IMR-90 (cell line): Measurements from ENCODE around the gene KL.

Experiments used
- BHLHE40 ChIP-seq: fragments of 150-350 bp; IDR thresholded peaks from 2 replicates; pipeline ENCODE4 v1.6.1; 2016; ENCODE audit warnings: mild to moderate bottlenecking, low read depth, low read length
- NFE2L2 ChIP-seq: fragments of 150-350 bp; IDR thresholded peaks from 2 replicates; pipeline ENCODE4 v1.6.1; 2016; ENCODE audit warnings: low read depth, mild to moderate bottlenecking, low read length
- POLR2A ChIP-seq: IDR thresholded peaks from 2 replicates; pipeline ENCODE4 v1.6.1; 2012; ENCODE audit warnings: mild to moderate bottlenecking, low read depth, low read length
- RAD21 ChIP-seq: IDR thresholded peaks from 2 replicates; pipeline ENCODE4 v1.6.1; 2012; ENCODE audit warnings: low read length, improper control_type of control experiment
- RFX5 ChIP-seq: IDR thresholded peaks from 2 replicates; pipeline ENCODE4 v1.8.0; 2012; ENCODE audit warnings: low read depth, mild to moderate bottlenecking, low read length, moderate library complexity
- TF ChIP-seq, protein P1 (sequence below): conservative IDR thresholded peaks from 2 replicates; pipeline ENCODE4 v1.5.1; 2012; ENCODE audit warnings: mild to moderate bottlenecking, low read depth, low read length, improper control_type of control experiment

DNA sequence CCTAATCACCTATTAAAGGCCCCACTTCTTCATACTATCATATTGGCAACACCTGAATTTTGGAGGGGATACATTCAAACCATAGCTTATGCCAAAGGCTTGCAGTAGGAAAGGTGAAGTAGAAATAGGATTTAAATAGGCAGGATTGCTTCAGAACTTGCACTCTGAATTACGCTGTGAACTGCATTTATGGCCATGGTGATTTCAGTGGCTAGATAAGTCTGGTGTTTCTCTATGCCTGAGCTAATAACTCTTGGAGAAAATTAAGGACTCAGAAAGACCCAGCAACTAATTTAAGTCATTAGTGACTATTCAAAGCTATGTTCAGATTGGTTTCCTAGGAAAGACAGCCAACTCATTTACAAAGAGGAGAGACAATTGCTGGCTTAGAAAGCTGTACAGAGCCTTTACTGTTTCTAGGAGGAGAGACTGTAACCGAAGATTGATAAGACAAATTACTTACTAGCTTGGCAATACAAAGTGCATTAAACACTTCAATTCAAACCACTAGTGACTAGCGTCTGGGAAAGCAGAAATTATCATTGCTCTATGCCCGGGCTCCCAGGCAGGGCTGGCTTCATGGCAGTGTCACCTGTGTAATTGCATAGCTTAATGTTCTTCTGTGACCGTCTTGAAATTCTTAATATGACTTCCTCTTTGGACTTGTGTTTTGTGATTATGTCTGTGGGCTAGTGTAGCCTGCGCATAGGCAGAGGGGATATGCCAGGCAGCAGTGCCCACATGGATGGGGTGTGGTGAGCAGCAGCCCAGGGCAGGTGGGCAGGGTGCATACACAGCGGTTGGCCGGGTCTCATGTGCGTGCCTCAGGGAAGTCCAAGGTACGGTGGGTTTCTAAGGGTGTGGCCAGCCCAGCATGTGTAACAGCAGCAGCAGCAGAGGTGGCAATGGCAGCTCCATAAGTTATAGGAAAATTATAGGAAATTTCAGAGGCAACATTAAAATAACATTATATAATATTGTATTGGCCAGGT lies 60.1 kb downstream of the KL start:
- TF ChIP-seq, protein P1, sequence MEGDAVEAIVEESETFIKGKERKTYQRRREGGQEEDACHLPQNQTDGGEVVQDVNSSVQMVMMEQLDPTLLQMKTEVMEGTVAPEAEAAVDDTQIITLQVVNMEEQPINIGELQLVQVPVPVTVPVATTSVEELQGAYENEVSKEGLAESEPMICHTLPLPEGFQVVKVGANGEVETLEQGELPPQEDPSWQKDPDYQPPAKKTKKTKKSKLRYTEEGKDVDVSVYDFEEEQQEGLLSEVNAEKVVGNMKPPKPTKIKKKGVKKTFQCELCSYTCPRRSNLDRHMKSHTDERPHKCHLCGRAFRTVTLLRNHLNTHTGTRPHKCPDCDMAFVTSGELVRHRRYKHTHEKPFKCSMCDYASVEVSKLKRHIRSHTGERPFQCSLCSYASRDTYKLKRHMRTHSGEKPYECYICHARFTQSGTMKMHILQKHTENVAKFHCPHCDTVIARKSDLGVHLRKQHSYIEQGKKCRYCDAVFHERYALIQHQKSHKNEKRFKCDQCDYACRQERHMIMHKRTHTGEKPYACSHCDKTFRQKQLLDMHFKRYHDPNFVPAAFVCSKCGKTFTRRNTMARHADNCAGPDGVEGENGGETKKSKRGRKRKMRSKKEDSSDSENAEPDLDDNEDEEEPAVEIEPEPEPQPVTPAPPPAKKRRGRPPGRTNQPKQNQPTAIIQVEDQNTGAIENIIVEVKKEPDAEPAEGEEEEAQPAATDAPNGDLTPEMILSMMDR: no peak
- no peak for TF ChIP-seq BHLHE40
- no peak for TF ChIP-seq POLR2A
- TF ChIP-seq RFX5: no peak
- no peak for TF ChIP-seq RAD21
- TF ChIP-seq NFE2L2: no peak
